PC-3 (cell line): ENCODE measurements around the gene GPR137B.

Experiments used
- EZH2 ChIP-seq: fragments of 300-600 bp; sonication (generic); IDR thresholded peaks from one replicate; pipeline ENCODE4 v1.6.1; 2017; ENCODE audit warnings: antibody characterized with exemption, mild to moderate bottlenecking, low read length; ENCODE audit not compliant: unreplicated experiment
- TF ChIP-seq, protein P1 (sequence below): fragments of 300-600 bp; sonication (generic); conservative IDR thresholded peaks from 2 replicates; pipeline ENCODE4 v1.5.1; 2017; ENCODE audit warnings: antibody characterized with exemption, low read depth, mild to moderate bottlenecking, low read length

DNA sequence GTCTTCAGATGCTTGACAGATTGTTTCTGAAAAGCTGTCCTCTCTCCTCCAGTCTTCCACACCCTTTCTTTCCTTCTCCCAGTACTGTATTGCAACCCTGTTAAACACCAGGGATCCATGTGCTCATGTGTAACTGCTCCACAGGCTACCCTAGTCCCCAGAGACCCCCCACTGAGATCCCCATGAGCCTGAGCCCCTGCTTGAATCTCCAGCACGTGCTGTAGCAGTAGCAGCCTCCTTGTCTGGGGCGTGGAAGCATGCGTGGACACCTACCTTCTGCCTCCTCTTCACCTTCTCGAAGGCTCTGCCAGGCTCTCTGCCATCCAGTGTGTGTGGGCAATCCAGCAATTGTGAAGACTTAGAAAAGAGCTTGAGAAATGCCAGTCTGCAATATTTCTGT is 25.2 kb downstream of the GPR137B start:
- TF ChIP-seq, protein P1, sequence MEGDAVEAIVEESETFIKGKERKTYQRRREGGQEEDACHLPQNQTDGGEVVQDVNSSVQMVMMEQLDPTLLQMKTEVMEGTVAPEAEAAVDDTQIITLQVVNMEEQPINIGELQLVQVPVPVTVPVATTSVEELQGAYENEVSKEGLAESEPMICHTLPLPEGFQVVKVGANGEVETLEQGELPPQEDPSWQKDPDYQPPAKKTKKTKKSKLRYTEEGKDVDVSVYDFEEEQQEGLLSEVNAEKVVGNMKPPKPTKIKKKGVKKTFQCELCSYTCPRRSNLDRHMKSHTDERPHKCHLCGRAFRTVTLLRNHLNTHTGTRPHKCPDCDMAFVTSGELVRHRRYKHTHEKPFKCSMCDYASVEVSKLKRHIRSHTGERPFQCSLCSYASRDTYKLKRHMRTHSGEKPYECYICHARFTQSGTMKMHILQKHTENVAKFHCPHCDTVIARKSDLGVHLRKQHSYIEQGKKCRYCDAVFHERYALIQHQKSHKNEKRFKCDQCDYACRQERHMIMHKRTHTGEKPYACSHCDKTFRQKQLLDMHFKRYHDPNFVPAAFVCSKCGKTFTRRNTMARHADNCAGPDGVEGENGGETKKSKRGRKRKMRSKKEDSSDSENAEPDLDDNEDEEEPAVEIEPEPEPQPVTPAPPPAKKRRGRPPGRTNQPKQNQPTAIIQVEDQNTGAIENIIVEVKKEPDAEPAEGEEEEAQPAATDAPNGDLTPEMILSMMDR, result no peak
- no peak for TF ChIP-seq EZH2
